ENCODE measurements around the gene CFHR1.
"Not testable (repeated sequence)": the region's sequence is repeated elsewhere in the genome, so short reads cannot be mapped to it uniquely, and the experiment has no call there.

The CFHR1 gene

GRCh38 chr1:196819531-196819930 is at the start of gene CFHR1:
Gene CFHR1 (plus strand): TSS chr1:196819731. CDS start chr1:196819845, 114 bp downstream.
- DNase-seq (ENCODE audit: low read depth, low spot score); H3K27ac ChIP-seq; H3K9ac ChIP-seq (ENCODE audit: insufficient read length); H3K36me3 ChIP-seq (ENCODE audit: insufficient read depth, low read length); H3K4me3 ChIP-seq; H3K9me3 ChIP-seq (ENCODE audit: low read depth, low read length): not testable (repeated sequence)

- not testable (repeated sequence) for H3K36me3 ChIP-seq (ENCODE audit: insufficient read depth, low read length); H3K27ac ChIP-seq; H3K9ac ChIP-seq (ENCODE audit: insufficient read length); H3K9me3 ChIP-seq (ENCODE audit: low read depth, low read length); H3K4me3 ChIP-seq; DNase-seq (ENCODE audit: low read depth, low spot score)
Observed at GRCh38 chr1:196769823-196770222, 49.7 kb upstream of the CFHR1 start.

GRCh38 chr1:196773713-196774112 is 45.8 kb upstream of the CFHR1 start:
- no peaks in the 10 kb centered on the region for H3K36me3 ChIP-seq (ENCODE audit: insufficient read depth, low read length)
- no peak overlapping the region for H3K4me3 ChIP-seq
- no peak overlapping the region for H3K27ac ChIP-seq
- TF ChIP-seq POLR2AphosphoS5 (IDR thresholded peaks at IDR 0.05; ENCODE audit: borderline replicate concordance, low read depth, low read length) = no peak
- TF ChIP-seq FOXP2 (optimal IDR thresholded peaks at IDR 0.05; ENCODE audit: control extremely low read depth, extremely low read length, insufficient read depth) = no peak
- no peak for TF ChIP-seq EZH2 (IDR thresholded peaks at IDR 0.05)
- DNase-seq (ENCODE audit: low read depth, low spot score) = no peak
- H3K9ac ChIP-seq (ENCODE audit: insufficient read length) = no peak overlapping the region
- no peaks in the 10 kb centered on the region for H3K9me3 ChIP-seq (ENCODE audit: low read depth, low read length)

GRCh38 chr1:196774175-196774574 is 45.4 kb upstream of the CFHR1 start:
- Histone ChIP-seq H3K9me3 (ENCODE audit: low read depth, low read length) (no peaks in the 10 kb centered on the region), H3K4me3 (no peak overlapping the region), H3K9ac (ENCODE audit: insufficient read length) (no peak overlapping the region), H3K27ac (no peak overlapping the region), H3K36me3 (ENCODE audit: insufficient read depth, low read length) (no peaks in the 10 kb centered on the region)
- no peak for DNase-seq (ENCODE audit: low read depth, low spot score)
- no peak for TF ChIP-seq EZH2 (IDR thresholded peaks at IDR 0.05)
- TF ChIP-seq POLR2AphosphoS5 (IDR thresholded peaks at IDR 0.05; ENCODE audit: borderline replicate concordance, low read depth, low read length) = no peak

- no peak for DNase-seq (ENCODE audit: low read depth, low spot score)
- H3K9ac ChIP-seq (ENCODE audit: insufficient read length) = no peak within 1 kb of the TSS
- H3K9me3 ChIP-seq (ENCODE audit: low read depth, low read length) = no peaks in the 10 kb centered on the region
- H3K4me3 ChIP-seq = no peak within 1 kb of the TSS
- no peaks in the 10 kb centered on the region for H3K36me3 ChIP-seq (ENCODE audit: insufficient read depth, low read length)
- no peak within 1 kb of the TSS for H3K27ac ChIP-seq
- TF ChIP-seq EZH2 (IDR thresholded peaks at IDR 0.05) (no peak), FOXP2 (optimal IDR thresholded peaks at IDR 0.05; ENCODE audit: control extremely low read depth, extremely low read length, insufficient read depth) (no peak), POLR2AphosphoS5 (IDR thresholded peaks at IDR 0.05; ENCODE audit: borderline replicate concordance, low read depth, low read length) (no peak)
Observed at GRCh38 chr1:196774603-196775002, 44.9 kb upstream of the CFHR1 start, which contains the start of gene CFHR3. Gene CFHR3 (plus strand): TSS chr1:196774840. CDS start chr1:196774887, 47 bp downstream.

GRCh38 chr1:196777603-196778002 is 41.9 kb upstream of the CFHR1 start:
- no peak for DNase-seq (ENCODE audit: low read depth, low spot score)
- Histone ChIP-seq H3K36me3 (ENCODE audit: insufficient read depth, low read length) (no peaks in the 10 kb centered on the region), H3K9ac (ENCODE audit: insufficient read length) (no peak overlapping the region), H3K9me3 (ENCODE audit: low read depth, low read length) (no peaks in the 10 kb centered on the region), H3K27ac (no peak overlapping the region), H3K4me3 (no peak overlapping the region)
- TF ChIP-seq POLR2AphosphoS5 (IDR thresholded peaks at IDR 0.05; ENCODE audit: borderline replicate concordance, low read depth, low read length) (no peak), FOXP2 (optimal IDR thresholded peaks at IDR 0.05; ENCODE audit: control extremely low read depth, extremely low read length, insufficient read depth) (no peak), EZH2 (IDR thresholded peaks at IDR 0.05) (no peak)

- Histone ChIP-seq H3K9ac (ENCODE audit: insufficient read length) (no peak overlapping the region), H3K4me3 (no peak overlapping the region), H3K9me3 (ENCODE audit: low read depth, low read length) (no peaks in the 10 kb centered on the region), H3K27ac (no peak overlapping the region), H3K36me3 (ENCODE audit: insufficient read depth, low read length) (no peaks in the 10 kb centered on the region)
- DNase-seq (ENCODE audit: low read depth, low spot score) = no peak
- TF ChIP-seq POLR2AphosphoS5 (IDR thresholded peaks at IDR 0.05; ENCODE audit: borderline replicate concordance, low read depth, low read length) = no peak
- TF ChIP-seq EZH2 (IDR thresholded peaks at IDR 0.05) = no peak
- no peak for TF ChIP-seq FOXP2 (optimal IDR thresholded peaks at IDR 0.05; ENCODE audit: control extremely low read depth, extremely low read length, insufficient read depth)
Observed at GRCh38 chr1:196779093-196779492, 40.4 kb upstream of the CFHR1 start.

- H3K27ac ChIP-seq = not testable (repeated sequence)
Observed at GRCh38 chr1:196791252-196791651, 28.3 kb upstream of the CFHR1 start.

GRCh38 chr1:196794103-196794502 is 25.4 kb upstream of the CFHR1 start:
- H3K27ac ChIP-seq; H3K9ac ChIP-seq (ENCODE audit: insufficient read length); H3K4me3 ChIP-seq; H3K9me3 ChIP-seq (ENCODE audit: low read depth, low read length); H3K36me3 ChIP-seq (ENCODE audit: insufficient read depth, low read length); DNase-seq (ENCODE audit: low read depth, low spot score): not testable (repeated sequence)

More at GRCh38 chr1:196791252-196791651, 28.3 kb upstream of the CFHR1 start:
- H3K9me3 ChIP-seq (ENCODE audit: low read depth, low read length); H3K36me3 ChIP-seq (ENCODE audit: insufficient read depth, low read length); DNase-seq (ENCODE audit: low read depth, low spot score); H3K4me3 ChIP-seq; H3K9ac ChIP-seq (ENCODE audit: insufficient read length): not testable (repeated sequence)

- H3K9ac ChIP-seq (ENCODE audit: insufficient read length) = no peak overlapping the region
- no peak for DNase-seq (ENCODE audit: low read depth, low spot score)
- no peak overlapping the region for H3K4me3 ChIP-seq
- no peak for TF ChIP-seq POLR2AphosphoS5 (IDR thresholded peaks at IDR 0.05; ENCODE audit: borderline replicate concordance, low read depth, low read length)
- no peak for TF ChIP-seq EZH2 (IDR thresholded peaks at IDR 0.05)
- no peak for TF ChIP-seq FOXP2 (optimal IDR thresholded peaks at IDR 0.05; ENCODE audit: control extremely low read depth, extremely low read length, insufficient read depth)
- H3K36me3 ChIP-seq (ENCODE audit: insufficient read depth, low read length) = no peaks in the 10 kb centered on the region
- no peak overlapping the region for H3K27ac ChIP-seq
- H3K9me3 ChIP-seq (ENCODE audit: low read depth, low read length) = no peaks in the 10 kb centered on the region
Observed at GRCh38 chr1:196797891-196798290, 21.6 kb upstream of the CFHR1 start.

GRCh38 chr1:196801920-196802319 is 17.6 kb upstream of the CFHR1 start:
- not testable (repeated sequence) for H3K27ac ChIP-seq; H3K4me3 ChIP-seq; H3K36me3 ChIP-seq (ENCODE audit: insufficient read depth, low read length); DNase-seq (ENCODE audit: low read depth, low spot score); H3K9ac ChIP-seq (ENCODE audit: insufficient read length); H3K9me3 ChIP-seq (ENCODE audit: low read depth, low read length)

Measured in SK-N-MC (cell line).